ENCODE measurements around the gene CNTNAP5.
A peak's percentile ranks its signal among the peaks of the same experiment; 100 is the strongest.

Gene CNTNAP5

DNA sequence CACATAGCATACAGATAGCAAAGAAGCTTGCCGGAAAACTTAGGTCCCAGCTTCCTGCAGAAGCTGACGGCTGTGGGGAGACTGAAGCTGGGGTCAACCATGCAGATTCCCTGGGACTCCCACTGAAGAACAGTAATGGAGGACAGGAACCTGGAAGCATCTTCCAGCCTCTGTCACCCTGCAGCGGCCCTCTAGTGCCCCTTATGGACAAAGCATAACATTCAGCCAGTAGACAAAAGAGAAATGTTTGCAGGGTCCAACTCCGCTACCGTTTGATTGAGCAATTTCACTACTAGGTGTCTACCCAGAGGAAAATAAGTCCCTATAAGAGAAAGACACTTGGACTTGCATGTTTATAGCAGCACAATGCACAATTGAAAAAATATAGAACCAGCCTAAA lies 460.6 kb downstream of the CNTNAP5 start:
- no peak for DNase-seq

DNA sequence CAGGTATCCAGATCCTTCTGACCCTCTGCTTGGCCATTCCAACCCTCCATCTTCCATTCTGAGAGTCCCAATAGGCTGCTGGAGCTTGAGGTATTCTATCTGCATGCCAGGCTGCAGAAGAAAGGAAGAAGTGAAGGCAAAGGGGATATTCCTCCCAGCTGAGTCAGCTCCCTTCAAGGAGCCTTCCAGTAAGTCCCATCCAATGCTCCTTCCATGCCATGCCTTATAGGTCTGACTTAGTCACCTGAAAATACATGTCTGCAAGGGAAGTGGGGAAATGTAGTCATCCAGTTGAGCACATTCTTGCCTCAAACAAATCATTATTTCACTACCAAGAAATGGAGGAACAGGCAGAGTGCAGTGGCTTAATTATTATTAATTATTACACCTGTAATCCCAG lies 464.6 kb downstream of the CNTNAP5 start:
- no peak for DNase-seq

DNA sequence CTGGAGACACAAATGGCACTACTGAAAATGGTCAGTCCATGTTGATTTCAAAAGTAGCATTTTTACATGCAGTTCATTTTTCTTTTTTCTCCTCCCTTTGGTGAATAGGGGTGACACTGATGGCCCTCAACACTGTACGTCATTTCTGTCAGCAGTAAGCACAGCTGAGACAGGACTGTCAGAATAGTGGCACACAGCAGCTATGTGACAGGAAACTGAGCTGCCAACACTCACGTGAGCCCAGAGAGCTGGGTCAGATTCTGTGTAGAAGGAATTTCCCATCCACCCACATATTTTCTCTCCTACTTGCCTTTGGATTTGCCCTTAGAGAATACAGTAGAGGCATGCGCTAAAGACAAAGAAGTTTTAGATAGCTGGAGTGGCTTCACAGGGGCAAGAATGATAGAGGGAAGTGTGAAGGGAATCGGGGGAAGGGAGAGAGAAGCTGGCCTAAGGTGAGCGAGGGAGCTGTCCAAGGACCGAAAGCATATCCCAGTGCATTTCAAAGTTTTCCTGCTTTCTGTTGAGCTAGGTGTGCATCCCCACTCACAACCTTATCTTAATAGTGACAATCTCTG lies 476.6 kb downstream of the CNTNAP5 start:
- DNase-seq: no peak

- no peak for DNase-seq
Measured at GRCh38 chr2:124514236-124514635, 489.1 kb downstream of the CNTNAP5 start.

DNA sequence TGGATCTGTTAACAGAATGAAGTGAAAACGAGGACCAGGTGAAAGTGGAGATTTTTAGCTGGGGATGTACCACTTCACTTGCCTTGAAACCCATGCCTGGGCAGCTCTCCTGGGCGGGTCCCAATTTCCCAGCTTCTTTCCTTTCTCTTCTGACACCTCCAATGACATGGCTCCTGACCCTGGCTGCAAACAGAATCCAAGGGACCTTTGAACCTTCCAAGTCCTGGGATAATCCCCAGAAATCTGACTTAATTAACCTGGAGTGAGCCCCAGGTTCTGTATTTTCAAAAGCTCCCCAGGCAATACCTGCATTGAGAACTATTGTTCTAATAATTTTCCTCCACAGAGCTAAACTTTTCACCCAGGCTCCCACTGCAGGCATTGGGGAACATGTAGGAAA lies 495.9 kb downstream of the CNTNAP5 start:
- DNase-seq: no peak

- no peak for DNase-seq
Measured at GRCh38 chr2:124523096-124523495, 498.0 kb downstream of the CNTNAP5 start.

DNA sequence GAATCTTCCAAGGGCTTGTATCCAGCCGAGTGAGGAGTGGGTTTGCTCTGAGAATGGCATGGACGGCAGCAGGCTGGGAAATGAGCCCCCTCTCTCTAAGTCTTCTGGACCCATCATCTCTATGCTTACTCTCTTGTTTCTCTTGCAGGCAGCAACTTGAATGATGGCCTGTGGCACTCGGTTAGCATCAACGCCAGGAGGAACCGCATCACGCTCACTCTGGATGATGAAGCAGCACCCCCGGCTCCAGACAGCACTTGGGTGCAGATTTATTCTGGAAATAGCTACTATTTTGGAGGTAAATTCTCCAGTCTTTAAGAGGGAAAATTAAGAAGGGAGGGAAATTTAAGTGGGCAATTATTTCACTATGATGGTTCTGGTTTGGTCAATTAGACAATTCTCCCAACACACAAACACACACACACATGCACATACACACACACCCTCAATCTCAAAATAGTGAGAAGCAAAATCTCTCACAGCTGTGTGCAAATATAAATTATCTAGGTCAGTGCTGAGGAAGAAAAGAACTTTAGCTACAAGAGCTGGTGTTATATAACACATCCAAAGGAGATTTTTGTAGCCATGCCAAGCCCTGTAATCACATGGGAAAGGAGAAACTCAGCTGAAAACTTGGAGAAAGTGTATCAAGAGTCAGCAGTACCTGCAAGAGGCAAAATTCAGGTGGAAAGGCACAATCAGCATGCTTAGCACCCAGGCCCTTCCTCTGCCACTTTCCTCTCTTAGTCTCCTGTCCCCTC lies 499.2 kb downstream of the CNTNAP5 start:
- no peak for DNase-seq

DNA sequence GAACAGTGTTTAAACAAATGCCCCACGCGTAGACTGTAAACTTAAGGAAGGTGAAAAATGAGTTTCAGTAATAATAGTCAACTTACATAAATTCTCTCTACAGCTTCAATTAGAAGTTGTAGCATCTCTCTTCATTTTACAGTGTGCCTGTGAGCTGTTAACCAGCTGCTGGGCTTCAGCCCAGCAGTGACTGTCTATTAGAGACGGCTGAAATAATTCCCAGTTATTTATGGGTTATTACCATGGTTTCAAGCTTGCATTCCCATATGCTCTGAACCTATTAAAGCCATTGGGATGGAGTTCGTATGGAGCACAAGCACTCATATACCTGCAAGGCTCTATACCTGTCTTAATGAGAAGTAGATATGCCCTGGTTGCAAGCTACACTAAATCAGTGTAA lies 501.1 kb downstream of the CNTNAP5 start:
- DNase-seq: no peak

GRCh38 chr2:124530203-124530602 lies 505.1 kb downstream of the CNTNAP5 start:
- DNase-seq: no peak

GRCh38 chr2:124533226-124533954 lies 508.3 kb downstream of the CNTNAP5 start:
- DNase-seq: no peak

DNA sequence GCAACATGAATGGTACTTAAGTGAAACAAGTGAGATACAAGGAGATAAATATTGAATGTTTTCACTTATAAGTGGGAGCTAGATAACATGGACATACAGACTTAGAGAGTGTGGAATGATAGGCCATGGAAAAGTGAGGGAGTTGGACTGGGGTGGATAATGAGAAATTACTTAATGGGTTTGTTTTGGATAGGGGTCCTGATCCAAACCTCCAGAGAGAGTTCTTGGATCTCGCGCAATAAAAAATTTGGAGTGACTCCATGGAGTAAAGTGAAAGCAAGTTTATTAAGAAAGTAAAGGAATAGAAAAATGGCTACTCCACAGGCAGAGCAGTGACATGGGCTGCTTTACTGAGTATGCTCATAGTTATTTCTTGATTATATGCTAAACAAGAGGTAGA lies 508.9 kb downstream of the CNTNAP5 start:
- no peak for DNase-seq

- DNase-seq: no peak
Measured at GRCh38 chr2:124535816-124536215, 510.7 kb downstream of the CNTNAP5 start.

- no peak for DNase-seq
Measured at GRCh38 chr2:124536591-124536990, 511.5 kb downstream of the CNTNAP5 start.

DNA sequence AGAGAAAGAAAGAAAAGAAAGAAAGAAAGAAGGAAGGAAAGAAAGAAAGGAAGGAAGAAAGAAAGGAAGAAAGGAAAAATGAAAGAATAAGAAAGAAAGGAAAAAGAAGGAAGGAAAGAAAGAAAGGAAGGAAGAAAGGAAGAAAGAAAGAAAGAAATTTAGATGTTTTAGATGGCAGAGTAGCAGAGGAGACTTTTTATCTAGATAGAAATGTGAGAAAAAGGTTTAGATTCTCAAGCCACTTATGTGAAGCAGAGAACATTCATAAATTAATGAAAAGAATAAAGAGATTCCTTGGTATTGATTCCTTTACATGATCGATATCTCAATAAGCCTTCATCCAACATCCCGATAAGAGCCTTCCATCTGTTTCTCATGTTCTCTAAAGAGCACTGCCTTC lies 513.5 kb downstream of the CNTNAP5 start:
- DNase-seq: no peak

DNA sequence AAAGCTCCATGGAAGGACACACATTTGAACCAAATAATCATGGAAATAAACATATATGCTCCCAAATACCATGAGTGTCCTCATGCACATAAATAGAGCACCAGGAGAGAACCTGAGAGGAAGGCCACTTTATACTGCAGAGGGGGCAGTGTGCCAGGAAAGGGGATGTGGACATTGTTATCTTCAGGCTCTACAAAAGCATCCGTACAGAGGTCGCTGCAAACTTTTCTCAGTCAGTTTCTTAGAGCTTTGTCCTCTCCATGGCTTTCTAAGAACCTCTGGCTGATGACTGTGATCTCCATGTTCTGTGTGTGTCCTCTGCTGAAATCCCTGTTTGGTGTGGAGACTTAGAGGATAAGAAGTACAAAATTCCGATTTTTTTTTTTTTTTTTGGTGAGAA lies 515.7 kb downstream of the CNTNAP5 start:
- DNase-seq: no peak

DNA sequence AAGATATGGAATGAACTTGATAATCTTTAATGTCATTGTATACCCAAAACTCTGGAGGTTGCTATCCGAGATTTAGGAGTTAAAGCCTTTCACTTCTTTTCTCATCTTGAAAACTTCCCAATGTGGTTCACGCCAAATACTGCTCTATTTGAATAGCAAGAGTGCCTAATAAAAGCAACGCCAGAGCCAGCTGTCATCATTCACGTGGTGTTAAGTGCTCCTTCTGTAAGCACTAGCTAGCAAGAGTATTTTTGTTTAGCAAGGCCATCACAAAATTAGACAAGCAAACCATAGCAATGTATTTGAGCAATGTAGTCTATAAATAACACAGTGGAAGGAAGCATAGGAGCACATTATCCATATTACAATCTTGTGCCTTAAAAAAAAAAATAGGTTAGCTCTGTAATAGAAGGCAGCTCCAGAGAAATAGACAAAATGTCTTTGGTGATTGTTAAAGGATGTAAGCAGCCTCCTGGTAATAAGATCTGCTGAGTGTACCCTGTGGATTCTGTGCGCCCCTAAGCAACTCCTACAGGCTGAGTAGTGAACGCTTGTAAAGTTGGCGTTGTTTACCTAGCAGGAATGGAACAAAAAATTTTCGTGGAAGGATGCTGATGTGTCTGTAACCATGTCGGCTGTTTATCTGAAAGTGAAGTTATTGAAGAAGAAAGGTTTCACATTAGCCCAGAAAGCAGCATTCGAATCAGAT lies 518.0 kb downstream of the CNTNAP5 start:
- peak; percentile 63 for DNase-seq

GRCh38 chr2:124547700-124548099 lies 522.6 kb downstream of the CNTNAP5 start:
- DNase-seq: no peak

- DNase-seq: no peak
Measured at GRCh38 chr2:124558277-124558905, 533.3 kb downstream of the CNTNAP5 start.

- DNase-seq: no peak
Measured at GRCh38 chr2:124559236-124559635, 534.1 kb downstream of the CNTNAP5 start.

- DNase-seq: no peak
Measured at GRCh38 chr2:124560592-124561112, 535.6 kb downstream of the CNTNAP5 start.

DNA sequence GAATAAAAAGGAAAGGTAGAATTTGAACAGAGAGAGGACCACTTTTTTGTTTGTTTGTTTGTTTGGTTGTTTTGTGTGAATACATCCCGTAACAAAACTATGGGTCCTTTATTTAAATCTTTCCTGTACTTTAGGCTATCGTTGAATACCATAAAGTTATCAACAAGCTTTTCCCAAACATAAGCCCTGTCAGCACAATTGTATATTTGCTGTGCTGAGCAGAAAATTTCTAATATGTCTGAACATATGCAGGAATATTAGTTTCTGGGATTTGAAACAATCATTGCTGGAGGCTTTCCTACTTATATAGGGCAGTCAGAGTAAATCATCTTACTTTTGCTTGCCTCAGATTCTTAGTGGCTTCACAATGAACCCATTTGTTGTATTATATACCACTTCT lies 536.4 kb downstream of the CNTNAP5 start:
- DNase-seq: no peak

- DNase-seq: no peak
Measured at GRCh38 chr2:124563426-124563825, 538.3 kb downstream of the CNTNAP5 start.

DNA sequence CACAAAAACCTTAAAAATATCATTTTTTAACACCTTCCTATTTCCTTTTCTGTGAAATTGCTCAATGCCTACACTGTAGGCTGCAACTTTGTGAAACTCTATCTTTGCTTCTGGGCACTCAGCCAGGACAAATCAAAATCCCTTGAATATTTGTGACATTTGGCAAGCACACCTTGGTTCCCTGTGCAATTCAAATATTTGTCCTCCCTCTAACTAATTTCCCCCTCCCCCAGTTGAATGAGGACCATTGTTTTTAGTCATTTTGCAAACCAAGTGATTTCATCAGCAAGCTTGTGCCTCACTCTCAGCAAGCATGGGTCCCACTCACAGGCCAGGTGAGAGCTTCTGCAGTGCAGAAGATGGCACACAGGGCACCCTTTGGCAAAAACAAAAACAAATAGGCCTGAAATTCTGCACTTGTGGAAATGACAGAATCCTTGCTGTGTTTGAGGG lies 541.5 kb downstream of the CNTNAP5 start:
- peak; percentile 68 for DNase-seq

Measured in NCI-H2029 treated with DMSO at 0.1 percent for 48 hours (cell line).